ENCODE results near the gene PSKH1. TPM values are rescaled to one million over a fixed set of nuclear protein-coding genes. Genes with fewer than 3 reads are reported as not detected.

Gene PSKH1
- total and polyA plus RNA-seq, 9 of the 15 experiments (the other 6 are each of a cell fraction or from before 2014, with no cell fraction given), result 0.96 to 20.9 (median 9.4) TPM

DNA sequence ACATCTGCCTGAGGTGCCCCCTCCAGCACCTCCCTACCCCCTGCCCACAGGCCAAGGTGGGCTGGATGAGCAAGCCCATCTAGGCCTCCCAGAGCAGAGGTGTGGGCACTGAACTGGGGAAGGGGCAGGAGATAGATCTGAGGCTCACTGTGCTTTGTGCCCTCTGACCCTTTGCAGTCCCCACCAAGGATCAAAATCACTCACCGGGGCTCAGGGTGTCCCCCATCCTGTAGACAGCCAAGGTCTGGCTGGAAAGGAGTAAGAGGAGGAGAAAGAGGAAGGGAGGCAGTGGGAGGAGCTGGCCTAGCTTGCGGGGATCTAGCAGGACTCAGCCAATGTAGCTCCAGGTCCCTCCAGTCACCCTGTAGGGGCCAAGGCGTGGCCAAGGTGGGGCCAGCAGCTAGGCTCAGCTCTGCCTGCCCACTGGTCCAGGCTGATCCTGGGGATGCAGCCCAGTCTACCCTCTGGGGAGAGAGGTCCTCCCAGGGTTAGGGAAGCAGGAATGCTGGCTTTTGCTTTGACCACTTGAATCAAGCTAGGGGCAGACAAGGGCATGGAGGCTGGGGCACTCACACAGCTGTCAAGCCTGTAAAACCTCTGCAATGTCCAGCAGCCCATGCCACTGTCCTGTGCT is 73.6 kb downstream of the PSKH1 start:
- intact Hi-C loops (cut with micrococcal nuclease) (no loop called here), in situ Hi-C loops (cut with MboI) (no loop called here)
- ChIA-PET POLR2A (interaction anchor here (1.2 to 1.8 kb wide), 2 partner anchors 17 to 23 kb away, joined by 3 to 9 read pairs; partner anchors contain the start of gene LCAT), CTCF (ENCODE audit: low intra/inter-chr PET ratio) (no interaction called here)
- Histone ChIP-seq H2AFZ (ENCODE audit: low read depth, low read length) (no peak overlapping the region), H3K9me3 (replicated peaks; ENCODE audit: control insufficient read depth, insufficient read depth, low read depth, low read length) (no peaks in the 10 kb centered on the region), H3K4me3 (no peak overlapping the region), H4K20me1 (replicated peaks; ENCODE audit: control insufficient read depth, insufficient read depth, low read length) (peaks cover 23% of the 10 kb centered on the region), H3K79me2 (ENCODE audit: control insufficient read depth, insufficient read depth, low read length) (peaks cover 28% of the 10 kb centered on the region), H3K9ac (ENCODE audit: insufficient read depth in 1 of 2, low read depth in 2 of 2, low read length in 2 of 2) (peak overlapping the region in 1 of 2 experiments; percentile 94; a peak in 2 of 4 replicates), H3K27ac (ENCODE audit: extremely low read depth, low read depth, low read length) (0 out of 3 replicates have a peak overlapping the region, but pooled peaks have one; percentile 3), H3K36me3 (ENCODE audit: control insufficient read depth, insufficient read depth, low read length) (peaks cover 36% of the 10 kb centered on the region; the same call in 2 of the 3 replicates), H3K4me1 (replicated peaks in 1 of 2; ENCODE audit: control insufficient read depth in 2 of 2, insufficient read depth in 2 of 2, low read length in 2 of 2) (peaks cover 23 to 51% of the 10 kb centered on the region in 2 experiments; a peak in 4 of 5 replicates), H3K27me3 (ENCODE audit: control insufficient read depth in 2 of 2, insufficient read depth in 2 of 2, low read length in 2 of 2) (no peaks in the 10 kb centered on the region), H3K4me2 (ENCODE audit: insufficient read depth, low read length) (peak overlapping the region; percentile 98), H3K9me1 (ENCODE audit: control insufficient read depth, insufficient read depth, low read length) (peaks cover 8% of the 10 kb centered on the region)
- ATAC-seq (peak; percentile 43), DNase-seq (ENCODE audit: extremely low read depth in 1 of 4, low spot score in 3 of 4) (peak; percentile 54 to 65 (median 60)), FAIRE-seq (peak; percentile 77)
- 51% methylated on average over 3 of the region's 3 CpGs for WGBS (ENCODE audit: insufficient coverage, low coverage, missing lambda C conversion rate)
- no TSS peak for BruUV-seq (replicated peaks)
- TF ChIP-seq POLR2G (IDR thresholded peaks at IDR 0.05; ENCODE audit: low read depth, low read length) (0 out of 2 replicates have a peak, but pooled peaks have one; percentile 7), ZNF124 (CRISPR knock-in tag; IDR thresholded peaks at IDR 0.05) (no peak), ZZZ3 (IDR thresholded peaks at IDR 0.05) (no peak), RBFOX2 (IDR thresholded peaks at IDR 0.05; ENCODE audit: low read depth, low read length) (0 out of 2 replicates have a peak, but pooled peaks have one; percentile 15), ZNF263 (CRISPR knock-in tag; IDR thresholded peaks at IDR 0.05; ENCODE audit: borderline replicate concordance) (peak; percentile 19; the same call in 1 of the 2 replicates), PML (IDR thresholded peaks at IDR 0.05; ENCODE audit: low read length) (0 out of 2 replicates have a peak, but pooled peaks have one; percentile 15), FOXP1 (CRISPR knock-in tag; IDR thresholded peaks at IDR 0.05) (no peak), CHCHD3 (CRISPR knock-in tag; IDR thresholded peaks at IDR 0.05) (0 out of 2 replicates have a peak, but pooled peaks have one; percentile 6), SPI1 (IDR thresholded peaks at IDR 0.05; ENCODE audit: borderline replicate concordance, low read depth, low read length) (peak; percentile 75; the same call in 1 of the 2 replicates), CREM (IDR thresholded peaks at IDR 0.05; ENCODE audit: low read depth) (no peak), BRCA1 (IDR thresholded peaks at IDR 0.05) (no peak), BRCA1 (CRISPR knock-in tag; IDR thresholded peaks at IDR 0.05) (no peak), NR4A1 (CRISPR knock-in tag; IDR thresholded peaks at IDR 0.05) (no peak), NR4A1 (tag; IDR thresholded peaks at IDR 0.05) (no peak), SNRNP70 (optimal IDR thresholded peaks at IDR 0.05; ENCODE audit: low read depth, low read length) (no peak), ETV5 (CRISPR knock-in tag; IDR thresholded peaks at IDR 0.05; ENCODE audit: low read depth) (no peak), RBBP5 (IDR thresholded peaks at IDR 0.05; ENCODE audit: borderline replicate concordance, insufficient read depth, low read length, poor library complexity, severe bottlenecking) (peak; percentile 22)
